GM23248 (cell line): ENCODE measurements around the gene QPCTL.

Experiments used
- EZH2 ChIP-seq: fragments of 200-600 bp; sonication (generic); IDR thresholded peaks from 2 replicates; pipeline ENCODE4 v1.6.1; 2018; ENCODE audit warnings: antibody characterized with exemption, mild to moderate bottlenecking; ENCODE audit not compliant: insufficient read depth, poor library complexity, severe bottlenecking
- EZH2phosphoT487 ChIP-seq: fragments of 200-600 bp; sonication (generic); IDR thresholded peaks from 2 replicates; pipeline ENCODE4 v1.6.1; 2018; ENCODE audit warnings: antibody characterized with exemption, moderate library complexity, mild to moderate bottlenecking, low read depth; ENCODE audit not compliant: insufficient read depth

DNA sequence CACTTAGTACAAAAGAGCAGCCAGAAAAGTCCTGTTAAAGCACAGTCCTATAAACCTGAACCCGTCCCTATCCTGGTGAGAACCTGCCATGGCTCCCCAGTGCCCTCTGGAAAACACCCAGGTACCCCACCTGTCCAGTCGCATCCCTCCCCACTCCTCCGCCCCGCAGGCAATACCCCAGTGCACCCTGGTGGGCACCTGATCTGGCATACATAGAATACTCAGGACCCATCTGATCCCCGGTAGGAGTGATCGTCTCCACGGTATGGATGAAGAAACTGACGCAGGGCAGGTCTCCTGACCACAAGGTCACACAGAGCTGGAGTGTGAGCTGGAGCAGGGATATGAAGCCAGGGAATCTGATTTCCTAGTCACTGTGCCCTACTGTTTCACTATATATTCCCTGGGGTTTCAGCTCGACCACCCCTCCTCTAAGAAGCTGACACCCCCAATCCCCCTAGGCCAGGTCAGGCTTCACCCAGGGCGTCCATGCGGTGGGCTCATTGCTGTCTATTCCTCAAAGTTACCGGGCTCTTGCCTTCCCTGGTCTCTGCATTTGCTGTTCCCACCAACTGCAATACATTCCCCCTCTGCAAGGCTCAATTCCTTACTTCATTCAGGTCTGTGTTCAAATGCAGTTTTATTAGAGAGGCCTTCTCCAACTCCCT lies 25.7 kb downstream of the QPCTL start:
- no peak for TF ChIP-seq EZH2phosphoT487
- no peak for TF ChIP-seq EZH2
